HG02884 (cell line): ENCODE data around the gene METTL23.
"Not testable (repeated sequence)": the region's sequence is repeated elsewhere in the genome, so short reads cannot be mapped to it uniquely, and the experiment has no call there.

Experiments used
- ATAC-seq: cut with Tn5 transposase; IDR thresholded peaks from one replicate; pipeline ENCODE4 v1.9.1; 2021; ENCODE audit warnings: mild to moderate bottlenecking, moderate library complexity; ENCODE audit not compliant: unreplicated experiment

METTL23 gene

DNA sequence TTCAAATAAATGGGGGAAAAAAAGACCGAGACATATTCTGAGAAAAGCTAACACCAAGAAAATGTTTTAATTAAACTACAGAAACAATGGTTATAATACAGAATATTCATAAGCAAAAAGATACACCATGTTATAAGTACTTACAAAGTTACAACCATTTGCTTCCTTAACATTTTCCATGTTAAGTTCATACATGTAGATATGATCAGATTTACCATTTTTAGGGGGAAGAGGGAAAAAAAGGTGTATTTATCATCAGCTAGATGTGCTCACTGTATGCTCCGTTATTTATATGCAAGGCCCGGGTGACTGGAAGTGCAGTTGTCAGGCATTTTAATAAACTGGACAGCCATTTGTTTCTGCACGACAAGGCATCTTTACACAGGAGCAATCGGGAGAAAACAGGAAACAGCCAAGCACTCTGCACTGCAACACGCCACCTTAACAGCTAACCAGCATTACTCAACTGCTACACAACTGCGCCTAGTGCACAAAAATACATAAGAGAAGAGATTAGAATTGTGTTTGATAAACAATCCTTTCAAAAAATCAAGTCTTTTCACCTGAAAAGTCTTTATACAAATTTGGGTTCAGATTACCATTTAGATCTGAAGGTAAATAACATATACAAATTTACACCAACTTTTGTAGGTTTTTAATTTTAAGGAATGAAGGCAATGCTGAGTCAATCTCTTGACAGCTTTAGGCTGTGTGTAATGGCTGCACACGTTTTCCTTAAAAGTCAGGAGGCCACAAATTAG lies 7.6 kb downstream of the METTL23 start:
- ATAC-seq = no peak

DNA sequence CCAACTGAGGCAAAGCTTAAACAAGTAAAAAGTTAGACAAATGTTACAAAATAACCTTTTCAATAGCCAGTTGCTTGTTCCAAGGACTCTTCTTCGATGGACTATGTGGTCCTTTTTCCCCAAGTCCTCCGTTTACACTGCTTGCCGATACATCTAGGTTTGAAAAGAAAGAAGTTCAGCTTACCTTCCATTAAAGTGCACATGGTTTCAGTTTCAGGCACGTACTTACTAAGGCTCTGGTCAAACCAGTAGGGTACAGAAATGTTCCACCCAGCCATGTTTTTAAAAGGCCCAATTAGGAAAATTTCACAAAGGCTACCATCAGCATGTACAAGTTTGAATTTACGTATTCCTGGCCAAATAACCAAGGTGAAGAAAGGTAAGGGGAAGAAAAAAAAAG lies 8.4 kb downstream of the METTL23 start:
- no peak for ATAC-seq

DNA sequence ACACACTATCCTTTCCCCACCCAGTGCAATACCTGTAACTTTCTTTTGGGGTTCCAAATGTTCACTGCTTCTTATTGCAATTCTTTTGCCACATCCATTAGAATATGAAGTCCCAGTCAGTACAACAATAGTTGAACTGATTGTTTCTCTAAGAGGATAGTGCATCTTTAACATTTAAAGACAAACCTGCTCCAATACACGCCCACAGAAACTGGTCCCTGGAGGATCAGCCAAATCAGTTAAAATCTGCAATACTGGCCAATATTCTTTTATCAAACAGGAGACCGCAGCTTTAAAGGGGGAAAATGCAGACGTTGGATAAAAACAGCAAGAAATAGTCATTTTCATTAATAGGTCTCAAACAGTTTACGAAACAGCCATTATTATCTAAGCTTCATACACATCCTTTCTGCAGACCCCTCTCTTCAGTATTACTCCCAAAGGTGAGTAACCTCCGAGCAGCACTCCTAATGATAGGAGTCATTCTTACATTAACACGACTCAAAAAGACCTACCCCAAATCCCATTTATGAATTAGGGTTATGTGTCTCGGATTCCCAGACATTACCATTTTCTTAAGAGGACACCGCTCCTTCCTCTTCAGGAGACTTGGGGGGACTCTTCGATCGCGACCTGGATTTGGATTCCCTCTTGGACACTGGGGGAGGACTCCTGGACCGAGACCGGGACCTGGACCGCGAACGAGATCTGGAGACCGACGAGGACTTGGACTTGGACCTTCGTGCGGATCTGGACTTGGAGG lies 9.1 kb downstream of the METTL23 start:
- no peak for ATAC-seq

DNA sequence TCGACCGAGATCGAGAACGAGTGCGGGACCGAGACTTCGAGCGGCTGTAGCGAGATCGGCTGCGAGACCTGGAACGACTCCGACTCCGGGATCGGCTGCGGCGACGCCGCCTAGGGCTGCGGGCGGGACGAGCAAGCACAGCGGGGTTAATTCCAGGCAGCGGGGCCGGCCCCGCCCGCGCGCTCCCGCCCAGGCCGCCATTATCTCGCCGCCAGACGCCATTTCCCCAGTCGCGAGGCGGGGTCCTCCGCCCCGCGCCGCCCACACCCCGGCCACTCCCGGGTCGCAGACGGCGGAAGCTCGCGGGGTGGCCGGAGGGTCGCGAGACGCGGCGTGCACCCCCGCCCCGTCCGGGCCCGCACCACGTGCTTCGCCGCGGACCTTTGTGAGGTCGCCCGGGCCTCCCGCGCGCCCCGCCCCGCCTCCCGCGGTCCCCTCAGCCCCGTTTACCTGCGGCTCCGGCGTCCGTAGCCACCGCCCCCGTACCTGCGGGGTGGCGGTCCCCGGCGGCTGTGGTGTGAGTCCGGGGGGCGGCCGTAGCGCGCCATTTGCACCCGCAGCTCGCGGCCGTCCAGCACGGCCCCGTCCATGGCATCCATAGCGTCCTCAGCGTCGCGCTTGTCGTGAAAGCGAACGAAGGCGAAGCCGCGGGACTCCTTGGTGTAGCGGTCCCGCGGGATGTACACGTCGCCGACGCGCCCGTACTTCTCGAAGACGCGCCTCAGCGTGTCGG lies 9.9 kb downstream of the METTL23 start:
- ATAC-seq = no peak

DNA sequence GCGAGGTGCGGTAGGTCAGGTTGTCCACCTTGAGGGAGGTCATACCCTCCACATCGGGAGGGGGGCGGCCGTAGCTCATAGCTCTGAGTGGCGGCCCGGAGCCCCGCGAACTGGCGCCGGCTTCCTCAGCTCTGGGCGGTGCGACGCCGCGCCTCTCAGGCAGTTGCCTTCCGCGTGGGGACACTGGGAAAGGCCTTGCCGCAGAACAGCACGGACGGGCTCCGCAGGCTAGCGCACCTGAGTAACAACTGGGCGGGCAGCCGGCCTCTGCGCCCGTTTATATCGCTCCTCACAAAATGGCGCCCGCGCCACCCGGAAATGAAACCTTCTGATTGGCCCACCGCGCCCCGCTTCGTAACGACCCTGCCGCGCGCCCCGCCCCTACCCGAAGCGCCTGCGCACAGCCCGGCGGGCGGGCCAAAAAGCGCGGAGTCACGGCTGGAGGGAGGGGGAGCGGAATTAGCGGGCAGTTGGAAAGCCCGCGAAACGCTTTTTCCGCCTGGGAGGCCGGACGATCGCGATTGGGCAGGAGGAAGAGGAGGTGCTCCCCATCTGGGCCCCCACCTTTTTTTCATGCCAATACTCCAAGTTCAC lies 10.5 kb downstream of the METTL23 start, which contains the start of gene SRSF2:
TSS of gene SRSF2 (minus strand) at position 250 of the 594 bp plus-strand sequence. CDS start at position 79, 171 bp downstream.
- ATAC-seq = peak; percentile 57

DNA sequence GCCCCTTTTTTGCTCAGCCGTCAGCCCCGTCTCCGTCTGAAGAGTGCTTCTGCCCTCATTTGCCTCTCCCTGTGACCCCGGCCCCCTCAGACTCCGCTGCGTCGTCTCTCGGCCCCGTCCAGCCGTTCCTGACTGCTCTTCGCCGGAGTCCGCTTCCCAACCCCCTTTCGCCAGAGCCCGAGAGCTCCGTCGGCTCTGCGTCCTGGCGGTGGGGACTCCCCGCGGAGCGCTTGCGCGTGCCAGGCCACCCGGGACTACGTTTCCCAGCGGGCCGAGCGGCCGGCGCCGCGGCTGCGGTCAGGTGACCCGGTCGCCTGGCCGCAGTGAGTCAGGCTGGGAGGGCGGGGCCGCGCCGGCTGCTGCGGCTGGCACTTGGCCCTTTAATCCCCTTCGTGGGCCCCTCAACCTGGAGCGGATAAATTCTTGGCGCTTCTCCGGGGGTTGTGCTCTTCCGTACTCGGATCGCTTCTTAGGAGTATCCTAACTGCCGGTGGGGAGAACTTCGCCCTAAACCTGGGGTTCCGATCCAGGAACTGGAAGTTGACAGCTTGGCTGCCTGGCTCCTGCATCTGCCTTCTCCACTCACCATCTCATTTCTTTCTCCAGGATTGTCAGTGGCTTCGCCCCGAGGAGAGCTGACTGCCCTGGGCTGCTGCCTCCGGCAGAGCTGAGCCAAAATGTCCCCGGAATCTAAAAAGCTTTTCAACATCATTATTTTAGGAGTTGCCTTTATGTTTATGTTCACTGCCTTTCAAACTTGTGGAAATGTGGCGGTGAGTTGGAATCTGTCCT lies 11.2 kb downstream of the METTL23 start, which contains the start of gene MFSD11:
TSS of gene MFSD11 (plus strand) at position 444 of the 792 bp plus-strand sequence. CDS start at position 678, 234 bp downstream.
- peak; percentile 51 for ATAC-seq

DNA sequence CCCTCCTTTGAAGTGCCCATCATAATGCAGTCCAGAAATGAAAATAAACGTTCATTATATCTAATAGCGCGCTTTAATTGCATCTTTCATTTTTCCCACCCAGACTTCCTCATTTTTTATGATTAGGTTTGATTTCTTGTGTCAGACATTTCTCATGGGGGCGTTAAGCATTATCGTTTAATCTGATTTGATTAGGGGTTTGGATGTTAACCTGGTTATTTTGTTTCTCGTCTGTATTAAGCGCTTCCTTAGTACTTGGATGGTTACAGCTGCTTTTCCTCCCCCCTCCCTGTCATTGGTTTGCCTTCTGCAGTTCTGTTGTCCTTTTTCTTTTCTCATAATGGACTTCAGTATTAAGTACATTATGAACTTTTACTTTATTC lies 11.8 kb downstream of the METTL23 start:
- no peak for ATAC-seq

DNA sequence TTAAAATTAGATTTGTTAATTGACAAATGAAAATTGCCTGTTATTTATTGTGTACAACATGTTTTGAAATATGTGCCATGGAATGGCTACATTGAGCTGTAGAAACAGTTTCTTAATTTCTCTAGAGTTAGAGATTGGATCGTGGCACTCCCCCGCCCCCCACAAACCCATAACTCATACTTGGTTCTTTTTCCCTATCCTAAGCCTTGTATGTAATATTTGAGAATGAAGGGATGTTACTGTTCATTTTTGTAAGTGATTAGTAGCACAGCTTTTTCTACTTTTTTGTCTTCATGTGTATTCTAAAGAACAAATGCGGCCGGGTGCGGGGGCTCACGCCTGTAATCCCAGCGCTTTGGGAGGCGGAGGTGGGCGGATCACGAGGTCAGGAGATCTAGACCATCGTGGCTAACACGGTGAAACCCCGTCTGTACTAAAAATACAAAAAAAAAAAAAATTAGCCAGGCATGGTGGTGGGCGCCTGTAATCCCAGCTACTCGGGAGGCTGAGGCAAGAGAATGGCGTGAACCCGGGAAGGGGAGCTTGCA lies 13.0 kb downstream of the METTL23 start:
- ATAC-seq = not testable (repeated sequence)

DNA sequence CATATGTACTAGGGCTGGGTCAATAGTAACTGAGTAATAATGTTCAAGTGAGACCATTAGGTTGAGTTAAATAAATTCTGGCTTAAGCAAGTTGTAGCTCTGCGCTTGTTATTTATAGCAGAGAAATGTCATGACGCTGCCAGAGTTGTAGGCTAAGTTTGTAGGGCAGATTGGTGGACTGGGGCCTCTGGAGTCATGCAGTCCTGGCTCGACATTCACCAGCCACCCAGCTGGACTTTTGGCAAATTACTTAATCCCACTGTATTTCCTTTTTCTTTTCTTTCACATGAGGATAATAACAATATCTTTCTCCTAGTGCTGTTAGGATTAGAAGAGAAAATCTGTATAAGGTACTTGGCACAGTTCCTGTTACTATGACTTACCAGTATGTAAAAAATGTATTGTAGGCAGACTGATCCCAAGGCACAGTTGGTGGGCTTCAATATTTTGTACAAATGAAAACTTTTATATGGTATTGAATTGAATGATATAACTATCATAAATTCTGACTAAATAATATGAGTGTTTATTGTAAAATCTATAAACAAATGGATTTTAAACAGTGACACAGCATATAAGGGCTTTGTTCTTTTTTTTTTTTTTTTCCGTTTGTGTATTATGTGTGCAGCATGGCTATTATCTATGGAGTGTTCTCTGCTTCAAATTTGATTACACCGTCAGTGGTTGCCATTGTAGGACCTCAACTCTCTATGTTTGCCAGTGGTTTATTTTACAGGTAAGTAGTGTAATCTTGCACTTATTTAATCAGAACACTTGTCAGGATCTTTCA lies 13.9 kb downstream of the METTL23 start:
- ATAC-seq = no peak

DNA sequence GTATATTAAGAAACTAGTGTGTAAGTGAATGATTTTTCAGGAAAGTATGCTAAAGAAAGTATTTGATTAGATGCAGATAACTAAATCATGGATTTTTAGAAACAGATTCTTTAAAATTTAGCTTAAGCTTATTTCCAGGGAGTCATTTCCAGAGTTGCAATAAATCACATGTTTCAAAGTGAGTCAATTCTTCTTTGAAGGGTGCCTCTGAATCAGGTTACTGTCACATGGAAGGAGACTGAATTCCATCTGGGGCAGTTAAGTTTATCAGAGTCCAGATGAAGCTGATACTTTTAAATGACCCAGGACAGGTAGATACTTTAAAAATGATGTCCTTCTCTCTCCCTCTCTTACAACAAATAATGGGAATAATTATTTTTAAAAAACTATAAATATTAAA lies 16.3 kb downstream of the METTL23 start:
- no peak for ATAC-seq

DNA sequence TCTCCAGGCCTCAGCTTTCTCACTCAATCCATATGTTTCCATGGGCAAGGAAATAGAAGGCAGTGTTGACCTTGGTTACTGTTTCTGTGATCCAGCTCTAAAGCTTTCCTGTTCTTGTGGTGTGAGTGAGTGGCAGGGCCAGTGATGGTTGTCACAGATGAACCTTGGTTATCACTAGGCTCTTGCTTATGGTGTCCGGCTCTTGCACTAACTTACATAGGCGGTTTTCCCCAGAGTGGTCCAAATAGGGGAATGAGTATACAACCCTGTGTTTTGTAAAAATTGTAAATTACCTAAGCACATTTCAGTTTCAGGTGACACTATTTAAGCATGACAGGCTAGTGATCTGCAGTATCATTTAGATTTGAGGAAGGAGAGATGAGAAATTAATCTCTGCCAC lies 18.1 kb downstream of the METTL23 start:
- ATAC-seq = no peak

DNA sequence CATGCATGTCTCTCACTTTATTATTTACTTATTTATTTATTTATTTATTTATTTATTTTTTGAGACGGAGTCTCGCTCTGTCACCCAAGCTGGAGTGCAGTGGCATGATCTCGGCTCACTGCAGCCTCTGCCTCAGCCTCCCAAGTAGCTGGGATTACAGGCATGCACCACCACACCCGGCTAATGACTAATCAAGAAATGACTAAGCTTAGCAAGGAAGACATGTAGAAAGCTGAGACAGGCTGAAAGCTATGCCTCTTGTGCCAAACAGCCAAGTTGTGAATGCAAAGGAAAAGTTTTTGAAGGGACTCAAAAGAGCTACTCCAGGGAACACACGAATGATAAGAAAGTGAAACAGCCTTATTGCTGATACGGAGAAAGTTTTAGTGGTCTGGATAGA lies 19.1 kb downstream of the METTL23 start:
- ATAC-seq = not testable (repeated sequence)

DNA sequence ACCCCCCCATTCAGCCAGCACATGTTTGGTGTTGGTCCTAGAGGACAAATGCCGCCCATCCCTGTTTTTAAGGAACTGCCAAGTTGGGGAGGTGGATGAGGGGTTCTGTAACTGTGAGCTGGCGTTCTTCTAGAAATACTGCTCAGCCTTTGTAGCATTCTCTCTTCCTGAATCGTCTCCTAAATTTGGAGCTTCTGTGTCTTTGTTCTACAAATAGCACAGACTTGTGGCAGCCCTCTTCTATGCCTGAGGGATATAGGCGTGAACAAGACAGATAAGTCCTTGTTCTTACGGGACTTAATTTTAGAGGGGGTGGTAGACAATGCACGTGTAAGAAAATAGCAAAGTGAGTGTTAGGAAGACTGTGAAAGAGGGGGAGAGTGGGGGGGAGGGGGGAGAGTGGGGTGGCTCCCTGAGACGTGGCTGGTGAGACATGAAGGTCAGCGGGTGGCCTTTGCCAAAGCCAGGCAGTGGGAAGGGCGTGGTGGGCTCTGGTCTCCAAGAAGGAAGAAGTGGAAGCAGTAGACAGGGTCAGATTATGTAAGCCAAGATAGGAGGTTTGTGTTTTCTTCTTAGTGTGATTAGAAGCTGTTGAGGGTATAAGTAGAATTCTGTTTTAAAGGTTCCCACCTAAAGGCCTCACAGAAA lies 21.2 kb downstream of the METTL23 start:
- no peak for ATAC-seq

DNA sequence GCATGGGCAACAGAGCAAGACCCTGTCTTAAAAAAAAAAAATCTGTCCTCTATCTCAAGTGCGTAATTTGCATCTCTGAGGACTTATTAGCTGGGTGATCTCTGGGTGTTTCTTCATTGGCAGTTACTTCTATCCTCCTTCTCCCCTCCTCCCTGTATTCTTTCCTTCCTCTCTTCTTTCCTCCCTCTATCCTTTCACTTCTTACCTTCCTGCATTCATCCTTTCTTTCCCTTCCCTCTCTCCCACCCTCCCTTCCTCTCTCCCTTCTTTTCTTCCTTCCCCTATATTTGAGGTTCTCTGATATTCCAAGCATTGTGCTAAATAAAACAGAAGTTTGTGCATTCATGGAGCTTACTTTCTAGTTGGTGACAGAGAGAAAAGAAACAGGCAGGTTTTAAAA lies 22.0 kb downstream of the METTL23 start:
- no peak for ATAC-seq

DNA sequence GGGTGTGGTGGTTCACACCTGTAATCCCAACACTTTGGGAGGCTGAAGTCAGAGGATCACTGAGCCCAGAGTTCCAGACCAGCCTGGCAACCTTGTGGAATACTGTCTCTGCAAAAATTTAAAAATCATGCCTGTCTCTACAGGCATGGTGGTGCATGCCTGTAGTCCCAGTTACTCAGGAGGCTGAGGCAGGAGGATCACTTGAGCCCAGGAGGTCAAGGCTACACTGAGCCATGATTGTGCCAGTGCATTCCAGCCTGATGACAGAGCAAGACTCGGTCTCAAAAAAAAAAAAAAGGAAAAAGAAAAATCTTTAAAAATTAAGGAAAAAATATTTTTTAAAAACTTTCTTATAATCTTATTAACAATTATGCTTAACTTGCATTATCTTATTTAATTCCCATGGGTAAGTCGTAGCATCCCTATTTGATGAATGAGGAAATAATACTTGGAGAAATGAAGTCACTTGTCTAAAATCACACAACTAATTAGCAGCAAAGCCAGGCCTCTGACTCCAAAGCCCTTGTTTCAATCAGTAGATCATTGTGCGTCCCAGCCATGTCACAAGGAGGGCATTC lies 24.9 kb downstream of the METTL23 start:
- ATAC-seq = no peak

DNA sequence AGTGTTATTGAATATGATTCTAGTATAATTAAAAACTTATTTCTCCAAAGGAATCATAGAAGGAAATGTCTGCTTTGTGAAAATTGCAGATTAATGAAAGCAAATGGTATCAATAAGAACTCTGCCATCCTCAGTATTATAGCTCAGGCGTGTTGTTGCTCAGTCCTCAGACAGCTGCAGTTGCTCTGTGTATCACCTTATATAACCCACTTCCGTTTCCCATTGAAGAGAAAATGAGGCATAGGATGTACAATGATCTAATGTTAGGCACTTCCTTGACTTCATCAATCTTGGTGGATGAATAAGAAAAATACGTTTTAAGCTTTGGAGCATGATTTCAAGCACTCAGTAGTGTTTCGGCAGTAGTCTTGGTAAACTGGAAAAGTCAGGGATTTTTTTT lies 25.4 kb downstream of the METTL23 start:
- ATAC-seq = no peak

DNA sequence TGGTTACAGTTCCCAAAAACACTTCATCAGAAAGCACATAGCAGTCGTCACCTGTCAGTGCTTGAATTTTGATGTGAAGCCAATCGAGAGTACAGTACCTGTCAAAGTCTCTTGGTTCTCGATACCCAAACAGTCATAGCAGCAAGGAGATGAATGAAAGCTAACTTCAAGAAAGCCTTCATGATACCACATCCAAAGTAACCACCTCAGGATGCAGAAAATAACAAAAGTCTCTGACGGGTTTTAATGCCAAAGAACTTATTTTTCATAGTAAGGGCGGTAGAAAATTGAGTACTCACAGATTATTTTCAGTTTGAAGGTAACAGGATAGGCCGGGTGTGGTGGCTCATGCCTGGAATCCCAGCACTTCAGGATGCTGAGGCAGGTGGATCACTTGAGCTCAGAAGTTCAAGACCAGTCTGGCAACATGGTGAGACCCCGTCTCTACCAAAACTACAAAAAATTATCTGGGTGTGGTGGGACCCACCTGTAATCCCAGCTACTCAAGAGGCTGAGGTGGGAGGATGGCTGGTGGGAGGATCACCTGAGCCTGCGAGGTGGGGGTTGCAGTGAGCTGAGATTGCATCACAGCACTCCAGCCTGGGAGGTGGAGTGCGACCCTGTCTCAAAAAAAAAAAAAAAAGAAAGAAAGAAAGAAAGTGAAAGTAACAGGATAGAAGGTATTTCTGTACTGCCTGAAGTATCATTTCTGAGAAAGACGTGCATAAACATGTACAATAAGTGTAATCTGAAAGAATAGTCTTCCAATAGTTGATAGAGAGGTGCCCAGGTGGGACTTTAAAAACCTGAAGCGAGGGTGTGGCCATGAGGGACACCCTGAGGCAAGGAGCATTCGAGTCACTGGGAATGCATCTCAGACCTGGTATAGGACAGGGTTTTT lies 26.7 kb downstream of the METTL23 start:
- ATAC-seq = no peak
